Parietal lobe (tissue), 2 donors: Measurements from ENCODE around the gene DLG5. TPM values are rescaled to one million over a fixed set of nuclear protein-coding genes. Genes with fewer than 3 reads are reported as not detected.

ENCODE experiments used
- small RNA-seq: library from RNA; depleted of rRNA; stranded (forward); fragments of <200 nt; gene quantifications from one replicate; pipeline ENCODE3, GENCODE V24; 2014; ENCODE audit warnings: low replicate concordance
- total RNA-seq: library from RNA; depleted of rRNA; stranded (reverse); fragments of >200 nt; gene quantifications from one replicate; pipeline ENCODE4 v1.2.3, GENCODE V29; 2014

The DLG5 gene
- total RNA-seq = 61.7 TPM

GRCh38 chr10:77926566-77927401 lies at the start of gene DLG5:
TSS of gene DLG5 (minus strand) at chr10:77926755. CDS start at chr10:77926520, 235 bp downstream.

Small RNA genes within 50 kb of the gene (small RNA-seq; reads per million reads assigned to genes)
- gene RF00017 (not detected), gene RN7SL284P (not detected), gene RNU6-1266P (not detected)

Other genes starting within 250 kb of the DLG5 start
- 53.2 TPM for gene POLR3A, start 102.8 kb upstream of the DLG5 start, total RNA-seq
- gene RPS24, start 107.1 kb upstream of the DLG5 start, total RNA-seq = 3,136 TPM